Fibroblast of the aortic adventitia (primary cell): ENCODE results near the gene NPTX1. TPM values are rescaled to one million over a fixed set of nuclear protein-coding genes. Genes with fewer than 3 reads are reported as not detected.

Experiments
- DNase-seq: peaks from one replicate; pipeline ENCODE4 v3.0.0-alpha.2; 2010; ENCODE audit warnings: low read depth
- H3K4me3 ChIP-seq: 2 replicates; pipeline ENCODE4 v1.5.1; 2011; ENCODE audit warnings: low read depth, mild to moderate bottlenecking, control low read depth, low read length, moderate library complexity
- CTCF ChIP-seq: IDR thresholded peaks from 2 replicates; pipeline ENCODE4 v1.5.1; 2011; ENCODE audit warnings: mild to moderate bottlenecking, low read length, control low read depth, inconsistent platforms; ENCODE audit not compliant: insufficient read depth
- total RNA-seq: library from RNA; depleted of rRNA; stranded (reverse); fragments of >200 nt; gene quantifications from 2 replicates; pipeline ENCODE4 v1.2.3, GENCODE V29; 2012; ENCODE audit warnings: low replicate concordance

The NPTX1 gene
- total RNA-seq, 1 donor, result 191 TPM

- H3K4me3 ChIP-seq, result no peak overlapping the region
- TF ChIP-seq CTCF, result no peak
- no peak for DNase-seq
Measured at GRCh38 chr17:80487511-80487910, 11.1 kb upstream of the NPTX1 start.

GRCh38 chr17:80486692-80487091, 10.3 kb upstream of the NPTX1 start:
- H3K4me3 ChIP-seq, result no peak overlapping the region
- no peak for DNase-seq
- TF ChIP-seq CTCF, result no peak

GRCh38 chr17:80485846-80486245, 9.4 kb upstream of the NPTX1 start:
- TF ChIP-seq CTCF, result no peak
- no peak for DNase-seq
- no peak overlapping the region for H3K4me3 ChIP-seq

GRCh38 chr17:80482555-80483308, 6.3 kb upstream of the NPTX1 start:
- DNase-seq, result no peak
- TF ChIP-seq CTCF, result no peak
- no peak overlapping the region for H3K4me3 ChIP-seq

- TF ChIP-seq CTCF, result no peak
- DNase-seq, result no peak
- H3K4me3 ChIP-seq, result no peak overlapping the region
Measured at GRCh38 chr17:80482058-80482318, 5.6 kb upstream of the NPTX1 start.

- no peak for TF ChIP-seq CTCF
- no peak for DNase-seq
- H3K4me3 ChIP-seq, result no peak overlapping the region
Measured at GRCh38 chr17:80481284-80482057, 5.1 kb upstream of the NPTX1 start.

- DNase-seq, result no peak
- TF ChIP-seq CTCF, result no peak
- no peak overlapping the region for H3K4me3 ChIP-seq
Measured at GRCh38 chr17:80480248-80480647, 3.8 kb upstream of the NPTX1 start.
